Measurements from ENCODE around the gene SLC1A2. TPM values are rescaled to one million over a fixed set of nuclear protein-coding genes. Genes with fewer than 3 reads are reported as not detected.

The SLC1A2 gene
- total RNA-seq, 1 experiment from 2014 or later: 0.11 TPM

GRCh38 chr11:35348898-35349687 lies 70.3 kb downstream of the SLC1A2 start:
- H3K4me1 ChIP-seq (ENCODE audit: insufficient read depth, low read length, poor library complexity, severe bottlenecking): no peaks in the 10 kb centered on the region
- no TSS peak for BruUV-seq (replicated peaks)
- intact Hi-C loops (cut with micrococcal nuclease; ENCODE audit: unreplicated experiment): no loop called here
- no peak for DNase-seq (ENCODE audit: low spot score)
- no peaks in the 10 kb centered on the region for H3K36me3 ChIP-seq (ENCODE audit: insufficient read depth, low read length, poor library complexity, severe bottlenecking)
- H3K9me3 ChIP-seq (ENCODE audit: low read depth, low read length, poor library complexity, severe bottlenecking): no peaks in the 10 kb centered on the region
- H3K27ac ChIP-seq (ENCODE audit: low read depth, low read length, poor library complexity, severe bottlenecking): no peak overlapping the region
- CTCF ChIA-PET: interaction anchor here (0.7 kb wide), 1 partner anchor 39 kb away, joined by 3 read pairs; no protein-coding TSS in a partner anchor
- peaks cover 3% of the 10 kb centered on the region for H3K27me3 ChIP-seq (replicated peaks; ENCODE audit: insufficient read depth, low read depth, low read length, poor library complexity)
- POLR2A ChIA-PET (ENCODE audit: low non-redundant PET): no interaction called here
- TF ChIP-seq EZH2 (IDR thresholded peaks at IDR 0.05; ENCODE audit: borderline replicate concordance, low read depth, low read length, poor library complexity, severe bottlenecking) (no peak), CTCF (conservative IDR thresholded peaks at IDR 0.05; ENCODE audit: low read depth, low read length) (no peak)
- H3K4me3 ChIP-seq (ENCODE audit: low read depth, low read length, poor library complexity, severe bottlenecking): no peak overlapping the region

DNA sequence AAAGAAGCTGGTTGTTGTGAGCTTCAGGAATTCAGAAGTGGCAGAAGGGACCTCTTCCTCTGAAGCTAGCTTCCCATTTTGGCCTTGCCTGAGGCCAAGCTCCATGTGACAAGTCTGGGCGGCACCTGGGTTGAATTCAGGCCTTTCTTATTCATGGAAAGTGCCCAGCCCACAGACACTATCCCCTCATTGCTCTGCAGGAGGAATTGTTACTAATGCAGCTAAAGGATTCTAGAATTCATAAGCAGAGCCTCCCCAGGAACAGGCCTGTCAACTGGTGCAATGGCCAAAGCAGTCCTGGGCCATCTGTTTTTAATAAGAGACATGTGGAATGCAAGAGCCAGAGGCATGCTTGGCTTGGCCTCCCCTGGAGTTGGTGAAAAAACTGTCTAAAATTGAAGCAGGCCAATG lies 71.4 kb downstream of the SLC1A2 start:
- H3K4me1 ChIP-seq (ENCODE audit: insufficient read depth, low read length, poor library complexity, severe bottlenecking): no peaks in the 10 kb centered on the region
- peaks cover 3% of the 10 kb centered on the region for H3K27me3 ChIP-seq (replicated peaks; ENCODE audit: insufficient read depth, low read depth, low read length, poor library complexity)
- H3K36me3 ChIP-seq (ENCODE audit: insufficient read depth, low read length, poor library complexity, severe bottlenecking): no peaks in the 10 kb centered on the region
- POLR2A ChIA-PET (ENCODE audit: low non-redundant PET): no interaction called here
- TF ChIP-seq EZH2 (IDR thresholded peaks at IDR 0.05; ENCODE audit: borderline replicate concordance, low read depth, low read length, poor library complexity, severe bottlenecking): no peak
- no peak for TF ChIP-seq CTCF (conservative IDR thresholded peaks at IDR 0.05; ENCODE audit: low read depth, low read length)
- no peak overlapping the region for H3K4me3 ChIP-seq (ENCODE audit: low read depth, low read length, poor library complexity, severe bottlenecking)
- CTCF ChIA-PET: interaction anchor here (0.7 kb wide), 1 partner anchor 38 kb away, joined by 3 read pairs; no protein-coding TSS in a partner anchor
- intact Hi-C loops (cut with micrococcal nuclease; ENCODE audit: unreplicated experiment): no loop called here
- no peaks in the 10 kb centered on the region for H3K9me3 ChIP-seq (ENCODE audit: low read depth, low read length, poor library complexity, severe bottlenecking)
- H3K27ac ChIP-seq (ENCODE audit: low read depth, low read length, poor library complexity, severe bottlenecking): no peak overlapping the region
- peak; percentile 38 for DNase-seq (ENCODE audit: low spot score)
- BruUV-seq (replicated peaks): no TSS peak

- Histone ChIP-seq H3K36me3 (ENCODE audit: insufficient read depth, low read length, poor library complexity, severe bottlenecking) (no peaks in the 10 kb centered on the region), H3K27ac (ENCODE audit: low read depth, low read length, poor library complexity, severe bottlenecking) (no peak overlapping the region), H3K27me3 (replicated peaks; ENCODE audit: insufficient read depth, low read depth, low read length, poor library complexity) (peaks cover 4% of the 10 kb centered on the region), H3K4me3 (ENCODE audit: low read depth, low read length, poor library complexity, severe bottlenecking) (no peak overlapping the region), H3K9me3 (ENCODE audit: low read depth, low read length, poor library complexity, severe bottlenecking) (no peaks in the 10 kb centered on the region), H3K4me1 (ENCODE audit: insufficient read depth, low read length, poor library complexity, severe bottlenecking) (no peaks in the 10 kb centered on the region)
- CTCF ChIA-PET: no interaction called here
- BruUV-seq (replicated peaks): no TSS peak
- intact Hi-C loops (cut with micrococcal nuclease; ENCODE audit: unreplicated experiment): no loop called here
- POLR2A ChIA-PET (ENCODE audit: low non-redundant PET): no interaction called here
- DNase-seq (ENCODE audit: low spot score): no peak
- TF ChIP-seq CTCF (conservative IDR thresholded peaks at IDR 0.05; ENCODE audit: low read depth, low read length): no peak
- TF ChIP-seq EZH2 (IDR thresholded peaks at IDR 0.05; ENCODE audit: borderline replicate concordance, low read depth, low read length, poor library complexity, severe bottlenecking): no peak
Measured at GRCh38 chr11:35347173-35347878, 72.0 kb downstream of the SLC1A2 start.
